Lower leg skin (tissue), 3 donors: Measurements from ENCODE around the gene BFSP1.

Source experiments
- POLR2A ChIP-seq, 2 donors: fragments of 450-650 bp; IDR thresholded peaks; one replicate each; pipeline ENCODE4 v1.6.1; 2016 to 2017; ENCODE audit warnings: antibody characterized with exemption in 2 of 2, mild to moderate bottlenecking in 1 of 2, moderate library complexity in 1 of 2
- TF ChIP-seq, protein P1 (sequence below), 3 donors: fragments of 450-650 bp; IDR thresholded peaks; one replicate each; pipeline ENCODE4 v1.5.1; 2016; ENCODE audit warnings: antibody characterized with exemption in 3 of 3, mild to moderate bottlenecking in 3 of 3, moderate library complexity in 2 of 3

DNA sequence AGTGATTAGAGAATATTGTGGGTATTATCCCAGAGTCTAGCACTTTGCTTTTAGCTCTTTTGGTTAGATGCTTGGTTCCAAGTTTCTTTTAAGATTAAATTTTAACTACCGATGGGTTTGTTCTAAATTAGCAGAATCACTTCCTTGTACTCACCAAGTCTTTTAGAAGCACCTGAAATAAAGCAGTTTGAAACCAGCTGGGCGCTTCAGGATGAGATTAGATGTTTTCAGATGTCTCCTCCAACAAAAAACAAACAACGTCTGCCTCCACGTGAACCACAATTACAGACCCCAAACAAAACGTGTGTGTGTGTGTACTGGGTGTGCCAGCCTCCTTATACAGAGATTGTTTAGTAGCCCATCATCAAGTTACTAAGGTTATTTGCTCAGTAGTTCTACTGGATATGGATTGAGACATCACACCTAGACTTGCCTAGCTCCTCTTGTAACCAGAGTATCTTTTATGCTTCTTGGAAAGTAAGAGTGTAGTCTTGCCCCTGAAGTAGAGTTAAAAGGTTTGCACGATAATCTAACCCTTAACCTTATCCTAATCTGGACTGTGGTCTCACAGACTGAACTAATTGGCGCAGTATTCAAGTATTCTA, 41.0 kb upstream of the BFSP1 start:
- TF ChIP-seq, protein P1, sequence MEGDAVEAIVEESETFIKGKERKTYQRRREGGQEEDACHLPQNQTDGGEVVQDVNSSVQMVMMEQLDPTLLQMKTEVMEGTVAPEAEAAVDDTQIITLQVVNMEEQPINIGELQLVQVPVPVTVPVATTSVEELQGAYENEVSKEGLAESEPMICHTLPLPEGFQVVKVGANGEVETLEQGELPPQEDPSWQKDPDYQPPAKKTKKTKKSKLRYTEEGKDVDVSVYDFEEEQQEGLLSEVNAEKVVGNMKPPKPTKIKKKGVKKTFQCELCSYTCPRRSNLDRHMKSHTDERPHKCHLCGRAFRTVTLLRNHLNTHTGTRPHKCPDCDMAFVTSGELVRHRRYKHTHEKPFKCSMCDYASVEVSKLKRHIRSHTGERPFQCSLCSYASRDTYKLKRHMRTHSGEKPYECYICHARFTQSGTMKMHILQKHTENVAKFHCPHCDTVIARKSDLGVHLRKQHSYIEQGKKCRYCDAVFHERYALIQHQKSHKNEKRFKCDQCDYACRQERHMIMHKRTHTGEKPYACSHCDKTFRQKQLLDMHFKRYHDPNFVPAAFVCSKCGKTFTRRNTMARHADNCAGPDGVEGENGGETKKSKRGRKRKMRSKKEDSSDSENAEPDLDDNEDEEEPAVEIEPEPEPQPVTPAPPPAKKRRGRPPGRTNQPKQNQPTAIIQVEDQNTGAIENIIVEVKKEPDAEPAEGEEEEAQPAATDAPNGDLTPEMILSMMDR (IDR thresholded peaks at IDR 0.05): no peak
- TF ChIP-seq POLR2A (IDR thresholded peaks at IDR 0.05): no peak
